Thymus (tissue), 11 donors: ENCODE measurements around the gene LRRC74B. TPM values are rescaled to one million over a fixed set of nuclear protein-coding genes. Genes with fewer than 3 reads are reported as not detected.

Experiments used
- DNase-seq, 9 donors: peaks; one replicate each; pipeline ENCODE4 v3.0.0-alpha.2; 2013; ENCODE audit warnings: low spot score in 9 of 9, low read depth in 6 of 9, missing footprints in 1 of 9
- H3K27ac ChIP-seq, 2 donors: one replicate each; pipeline ENCODE4 v1.5.1; 2013; ENCODE audit warnings: control low read depth in 1 of 2, low read depth in 1 of 2, low read length in 1 of 2, mild to moderate bottlenecking in 1 of 2, moderate library complexity in 1 of 2
- H3K27me3 ChIP-seq, 2 donors: one replicate each; pipeline ENCODE4 v1.5.1; 2013; ENCODE audit warnings: low read length in 1 of 2; ENCODE audit not compliant: control insufficient read depth in 2 of 2, insufficient read depth in 1 of 2
- H3K36me3 ChIP-seq, 2 donors: one replicate each; pipeline ENCODE4 v1.5.1; 2013; ENCODE audit warnings: low read length in 1 of 2, mild to moderate bottlenecking in 1 of 2, moderate library complexity in 1 of 2; ENCODE audit not compliant: control insufficient read depth in 2 of 2, insufficient read depth in 2 of 2
- H3K4me1 ChIP-seq, 2 donors: one replicate each; pipeline ENCODE4 v1.5.1; 2013; ENCODE audit warnings: low read length in 2 of 2; ENCODE audit not compliant: control insufficient read depth in 2 of 2, insufficient read depth in 2 of 2
- H3K4me3 ChIP-seq, 2 donors: one replicate each; pipeline ENCODE4 v1.5.1; 2013; ENCODE audit warnings: low read length in 2 of 2, control low read depth in 1 of 2, mild to moderate bottlenecking in 1 of 2
- H3K9me3 ChIP-seq, 2 donors: one replicate each; pipeline ENCODE4 v1.5.1; 2013; ENCODE audit warnings: low read length in 1 of 2, mild to moderate bottlenecking in 1 of 2; ENCODE audit not compliant: control insufficient read depth in 2 of 2, insufficient read depth in 1 of 2
- WGBS: extraction: QIAGEN DNeasy Blood & Tissue Kit; methylation state at CpG from one replicate; pipeline ENCODE4 v1.1.7; 2013; 5-methylcytosine and 5-hydroxymethylcytosine counted together
- polyA plus RNA-seq: library from polyadenylated mRNA; stranded (reverse); fragments of 200-250 nt; gene quantifications from one replicate; pipeline ENCODE4 v1.2.3, GENCODE V29; 2013
- total RNA-seq: library from RNA; stranded (reverse); fragments of 120-200 nt; gene quantifications from one replicate; pipeline ENCODE4 v1.2.4, GENCODE V29; 2013
- donor health status: healthy.

LRRC74B gene
- total and polyA plus RNA-seq, 2 donors, result 0.16 TPM; not detected in 1

DNA sequence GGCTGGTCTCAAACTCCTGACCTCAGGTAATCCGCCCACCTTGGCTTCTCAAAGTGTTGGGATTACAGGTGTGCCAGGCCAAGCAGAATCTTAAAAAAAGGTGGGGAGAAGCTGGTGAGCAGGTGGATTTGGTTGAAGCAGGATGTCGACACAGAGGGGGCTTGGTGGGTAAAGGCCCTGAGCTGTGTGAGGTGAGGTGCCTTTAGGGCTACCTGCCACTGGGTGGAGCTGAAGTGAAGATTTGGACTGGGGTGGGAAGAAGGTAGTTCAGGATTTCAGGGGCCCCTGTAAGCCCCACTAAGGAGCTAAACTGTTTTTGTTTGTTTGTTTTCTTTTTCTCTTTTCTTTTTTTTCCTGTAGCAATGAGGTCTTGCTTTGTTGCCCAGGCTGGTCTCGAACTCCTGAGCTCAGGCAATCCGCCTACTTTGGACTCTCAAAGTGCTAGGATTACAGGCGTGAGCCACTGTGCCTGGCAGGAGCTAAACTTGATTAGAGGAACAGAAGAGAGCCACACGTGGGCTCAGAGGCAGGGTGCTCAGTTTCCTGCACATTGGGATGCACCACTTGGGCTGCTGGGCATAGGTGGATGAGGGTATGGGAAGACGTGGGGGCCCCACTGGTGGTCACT, 24.8 kb upstream of the LRRC74B start:
- peak in 4 of 9 donors; percentile 40 to 74 (median 55) for DNase-seq
- Histone ChIP-seq H3K4me3 (no peak overlapping the region), H3K27ac (no peak overlapping the region), H3K4me1 (peaks cover 6 to 13% of the 10 kb centered on the region in 2 donors), H3K27me3 (peaks cover 0 to 8% of the 10 kb centered on the region in 2 donors), H3K36me3 (no peaks in the 10 kb centered on the region), H3K9me3 (no peaks in the 10 kb centered on the region)
- 69% methylated on average over 7 of the region's 7 CpGs for WGBS

DNA sequence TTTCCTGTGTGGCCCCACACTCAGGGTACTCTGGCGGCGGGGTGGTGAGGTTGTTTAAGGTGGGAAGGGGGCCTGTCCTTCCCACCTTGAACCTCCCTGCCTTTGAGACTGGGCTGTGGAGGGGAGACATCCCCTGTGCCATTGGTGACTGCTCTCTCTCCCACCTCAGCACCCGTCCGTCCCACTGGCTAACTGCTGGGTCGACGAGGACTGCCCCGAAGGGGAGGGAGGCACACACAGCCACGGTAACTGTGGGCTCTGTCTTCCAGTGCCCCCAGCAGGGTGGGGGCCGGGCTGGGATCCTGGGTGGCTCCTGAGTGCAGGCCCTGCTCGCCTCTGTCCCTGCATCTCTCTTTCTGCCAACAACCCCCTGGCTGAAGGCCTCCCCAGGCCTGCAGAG, 23.2 kb upstream of the LRRC74B start:
- H3K4me3 ChIP-seq, result no peak overlapping the region
- H3K36me3 ChIP-seq, result no peaks in the 10 kb centered on the region
- H3K4me1 ChIP-seq, result peaks cover 8 to 27% of the 10 kb centered on the region in 2 donors
- H3K27me3 ChIP-seq, result no peaks in the 10 kb centered on the region
- H3K9me3 ChIP-seq, result no peaks in the 10 kb centered on the region
- DNase-seq, result no peak
- H3K27ac ChIP-seq, result no peak overlapping the region
- 93% methylated on average over 10 of the region's 10 CpGs for WGBS

DNA sequence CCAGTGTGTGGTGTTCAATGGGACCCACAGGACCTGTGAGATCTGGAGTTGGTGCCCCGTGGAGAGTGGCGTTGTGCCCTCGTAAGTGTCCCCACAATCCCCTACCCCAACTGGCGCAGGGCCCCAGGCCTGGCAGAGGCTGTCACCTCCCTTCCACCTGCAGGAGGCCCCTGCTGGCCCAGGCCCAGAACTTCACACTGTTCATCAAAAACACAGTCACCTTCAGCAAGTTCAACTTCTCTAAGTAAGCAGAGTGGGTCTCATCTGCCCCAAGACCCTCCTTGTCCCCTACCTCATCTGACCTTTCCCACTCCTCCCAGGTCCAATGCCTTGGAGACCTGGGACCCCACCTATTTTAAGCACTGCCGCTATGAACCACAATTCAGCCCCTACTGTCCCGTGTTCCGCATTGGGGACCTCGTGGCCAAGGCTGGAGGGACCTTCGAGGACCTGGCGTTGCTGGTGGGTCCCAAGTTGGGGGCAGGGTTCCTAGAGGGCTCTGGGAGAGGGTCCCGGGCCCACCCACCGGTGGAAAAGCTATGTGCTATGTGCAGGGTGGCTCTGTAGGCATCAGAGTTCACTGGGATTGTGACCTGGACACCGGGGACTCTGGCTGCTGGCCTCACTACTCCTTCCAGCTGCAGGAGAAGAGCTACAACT, 22.7 kb upstream of the LRRC74B start:
- WGBS, result 85% methylated on average over 13 of the region's 13 CpGs
- Histone ChIP-seq H3K4me3 (no peak overlapping the region), H3K27me3 (no peaks in the 10 kb centered on the region), H3K4me1 (peaks cover 8 to 29% of the 10 kb centered on the region in 2 donors), H3K27ac (no peak overlapping the region), H3K9me3 (no peaks in the 10 kb centered on the region), H3K36me3 (no peaks in the 10 kb centered on the region)
- DNase-seq, result no peak

DNA sequence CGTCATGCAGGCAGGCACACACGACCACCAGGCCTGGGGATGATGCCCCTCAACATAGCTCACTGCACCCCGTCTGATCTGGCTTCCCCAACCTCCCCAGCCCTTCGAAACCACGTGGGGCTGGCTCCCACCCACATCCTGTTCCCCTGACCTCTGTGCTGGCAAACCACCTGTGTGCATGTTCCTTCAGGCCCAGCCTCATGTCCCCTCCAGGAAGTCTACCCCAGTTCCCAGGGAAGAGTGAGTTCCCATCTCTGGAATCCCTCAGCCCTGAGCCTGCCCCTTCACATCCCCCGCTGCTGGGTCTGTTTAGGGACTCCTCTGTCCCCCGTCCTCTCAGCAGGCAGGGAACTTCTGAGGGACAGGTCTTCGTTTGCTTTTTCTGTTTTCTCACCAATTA, 20.5 kb upstream of the LRRC74B start:
- Histone ChIP-seq H3K36me3 (no peaks in the 10 kb centered on the region), H3K27ac (peak overlapping the region; percentile 62 to 69), H3K27me3 (peaks cover 0 to 6% of the 10 kb centered on the region in 2 donors), H3K9me3 (no peaks in the 10 kb centered on the region), H3K4me1 (peaks cover 8 to 29% of the 10 kb centered on the region in 2 donors), H3K4me3 (no peak overlapping the region)
- 41% methylated on average over 8 of the region's 8 CpGs for WGBS
- DNase-seq, result peak in 7 of 9 donors; percentile 29 to 84 (median 54)

DNA sequence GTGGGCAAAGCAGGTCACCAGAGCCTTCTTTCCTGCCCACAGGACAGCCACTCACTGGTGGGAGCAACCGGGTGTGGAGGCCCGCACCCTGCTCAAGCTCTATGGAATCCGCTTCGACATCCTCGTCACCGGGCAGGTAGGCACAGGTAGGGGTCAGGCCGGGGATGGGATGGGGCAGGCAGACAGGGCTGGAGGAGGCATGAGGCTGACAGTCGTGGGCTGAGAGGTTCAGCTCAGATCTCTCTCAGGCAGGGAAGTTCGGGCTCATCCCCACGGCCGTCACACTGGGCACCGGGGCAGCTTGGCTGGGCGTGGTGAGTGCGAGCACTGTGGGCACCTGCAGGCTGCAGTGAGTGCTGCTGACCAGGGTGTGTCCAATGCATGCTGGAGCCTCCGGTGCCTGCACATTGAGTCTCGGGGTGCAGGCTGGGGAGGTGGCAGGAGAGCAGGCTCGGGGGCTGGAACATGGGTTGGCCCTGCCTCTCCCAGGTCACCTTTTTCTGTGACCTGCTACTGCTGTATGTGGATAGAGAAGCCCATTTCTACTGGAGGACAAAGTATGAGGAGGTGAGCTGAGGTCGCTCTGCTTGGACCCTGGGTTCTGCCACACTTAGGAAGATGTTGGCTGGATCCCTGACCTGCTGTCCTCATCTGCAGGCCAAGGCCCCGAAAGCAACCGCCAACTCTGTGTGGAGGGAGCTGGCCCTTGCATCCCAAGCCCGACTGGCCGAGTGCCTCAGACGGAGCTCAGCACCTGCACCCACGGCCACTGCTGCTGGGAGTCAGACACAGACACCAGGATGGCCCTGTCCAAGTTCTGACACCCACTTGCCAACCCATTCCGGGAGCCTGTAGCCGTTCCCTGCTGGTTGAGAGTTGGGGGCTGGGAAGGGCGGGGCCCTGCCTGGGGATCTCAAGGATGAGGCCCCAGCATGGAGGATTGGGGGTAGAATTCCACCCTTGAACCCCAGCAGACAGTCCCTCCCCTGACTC, 19.7 kb upstream of the LRRC74B start:
- H3K4me3 ChIP-seq, result no peak overlapping the region
- no peaks in the 10 kb centered on the region for H3K36me3 ChIP-seq
- WGBS, result 96% methylated on average over 27 of the region's 27 CpGs
- H3K9me3 ChIP-seq, result no peaks in the 10 kb centered on the region
- H3K27me3 ChIP-seq, result peaks cover 0 to 14% of the 10 kb centered on the region in 2 donors
- H3K27ac ChIP-seq, result peak overlapping the region; percentile 46 to 69
- H3K4me1 ChIP-seq, result peaks cover 8 to 29% of the 10 kb centered on the region in 2 donors
- DNase-seq, result no peak

DNA sequence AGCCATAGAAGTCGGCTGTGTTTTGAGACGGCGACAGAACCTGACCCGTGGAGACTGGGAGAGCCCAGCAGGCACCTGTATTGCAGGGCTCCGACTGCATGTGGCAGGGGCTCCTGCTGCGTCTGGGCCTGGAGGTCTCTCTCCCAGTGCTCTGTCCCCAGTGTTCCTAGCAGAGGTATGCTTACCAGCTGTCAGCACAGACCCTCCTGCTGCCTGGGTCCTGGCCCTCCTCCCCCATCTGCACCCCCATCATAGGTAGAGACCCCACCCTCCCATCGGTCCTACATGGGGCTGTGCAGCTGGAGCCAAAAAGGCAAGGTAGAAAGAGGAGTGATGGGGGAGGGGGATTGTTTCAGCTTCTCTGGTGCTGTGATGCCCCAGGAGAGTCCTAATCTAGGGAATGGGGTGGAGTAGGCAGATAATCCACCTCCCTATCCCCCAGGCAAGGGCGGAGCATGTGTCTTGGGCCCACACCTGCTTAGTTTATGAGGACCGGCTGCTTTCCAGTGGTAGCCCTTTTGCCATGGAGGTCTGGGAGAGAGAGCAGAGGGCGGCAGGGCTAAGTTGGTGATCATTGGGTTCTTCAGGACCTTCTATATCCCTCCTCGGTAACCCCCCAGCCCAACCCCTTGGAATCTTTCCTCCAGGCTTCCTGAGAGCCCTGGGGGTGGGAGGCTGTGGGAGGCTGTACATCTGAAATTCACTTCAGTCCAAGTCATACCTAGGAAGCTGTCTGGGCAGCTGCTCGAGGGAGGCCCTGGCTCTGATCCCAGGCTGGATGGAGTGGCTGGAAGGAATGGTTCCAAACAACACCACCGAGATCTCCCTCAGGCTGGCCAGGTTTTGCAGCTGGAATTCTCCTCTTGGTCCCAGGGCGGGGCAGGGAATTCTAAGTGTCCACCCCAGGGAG, 18.7 kb upstream of the LRRC74B start:
- Histone ChIP-seq H3K4me1 (peaks cover 12 to 35% of the 10 kb centered on the region in 2 donors), H3K27ac (no peak overlapping the region), H3K4me3 (no peak overlapping the region), H3K9me3 (no peaks in the 10 kb centered on the region), H3K36me3 (no peaks in the 10 kb centered on the region), H3K27me3 (peaks cover 0 to 23% of the 10 kb centered on the region in 2 donors)
- no peak for DNase-seq
- WGBS, result 92% methylated on average over 14 of the region's 14 CpGs

DNA sequence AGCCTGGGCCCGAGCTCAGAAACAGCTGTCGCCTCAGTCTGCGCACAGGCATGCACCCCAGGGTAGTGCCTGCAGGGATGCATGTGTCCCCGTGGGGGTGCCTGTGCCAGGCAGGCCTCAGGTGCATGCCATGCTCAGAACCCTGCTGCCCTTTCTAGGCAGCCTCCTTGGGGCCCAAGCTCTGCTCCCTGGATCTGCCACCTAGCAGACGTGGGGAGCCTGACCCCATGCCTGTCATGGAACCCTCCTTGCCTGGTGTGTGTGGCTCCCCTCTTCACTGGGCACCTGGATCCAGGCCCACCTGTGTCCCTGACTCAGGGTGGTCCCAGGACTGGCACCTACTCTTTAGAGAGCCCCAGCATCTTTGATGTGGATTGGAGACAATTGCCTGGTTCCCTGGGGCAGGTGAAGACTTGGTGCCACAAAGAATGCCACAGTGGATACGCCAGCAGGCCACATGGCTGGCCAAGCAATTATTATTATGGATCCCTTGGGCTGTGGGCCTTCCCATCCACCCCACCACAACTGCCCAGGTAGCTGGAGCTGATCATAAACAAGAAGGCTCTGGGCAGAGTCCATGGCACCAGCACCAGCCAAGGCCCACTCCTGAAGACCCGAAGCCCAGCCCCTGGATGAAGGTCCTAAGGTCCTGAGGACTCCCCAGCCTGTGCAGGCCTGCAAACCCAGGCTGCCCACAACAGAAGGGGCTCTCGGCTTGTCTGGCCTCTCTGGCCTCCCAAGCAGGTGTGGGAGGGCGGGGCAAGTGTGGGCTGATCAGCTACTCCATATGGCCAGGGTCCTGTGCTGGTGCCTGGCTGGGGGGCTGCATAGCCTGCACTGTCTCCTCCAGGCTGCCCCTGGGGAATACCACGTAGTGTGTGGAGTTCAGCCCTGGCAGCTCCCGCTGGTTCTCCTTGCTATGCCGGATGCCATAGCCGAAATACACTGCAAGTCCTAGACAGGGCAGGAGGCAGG, 17.2 kb upstream of the LRRC74B start:
- no peak overlapping the region for H3K4me3 ChIP-seq
- H3K4me1 ChIP-seq, result peaks cover 14 to 41% of the 10 kb centered on the region in 2 donors
- no peak overlapping the region for H3K27ac ChIP-seq
- peaks cover 0 to 39% of the 10 kb centered on the region in 2 donors for H3K27me3 ChIP-seq
- no peaks in the 10 kb centered on the region for H3K36me3 ChIP-seq
- no peak for DNase-seq
- no peaks in the 10 kb centered on the region for H3K9me3 ChIP-seq
- WGBS, result 93% methylated on average over 13 of the region's 13 CpGs
